GM12878 (cell line): ENCODE measurements around the gene HOXB2. TPM values are rescaled to one million over a fixed set of nuclear protein-coding genes. Genes with fewer than 3 reads are reported as not detected.

Source experiments
- ATAC-seq: fragments of 200-7000 bp; cut with Tn5 transposase; 3 replicates; pipeline ENCODE4 v1.9.1; 2020; ENCODE audit warnings: mild to moderate bottlenecking, moderate library complexity
- BruUV-seq: library from RNA; stranded (reverse); fragments of 400-500 nt; replicated peaks from 2 replicates; lab custom pipeline; 2021; lab: Mats Ljungman, UMichigan
- CTCF ChIA-PET: fragments of 300-600 bp; sonication (Branson Sonifier 250); formaldehyde crosslinking; extraction: SDS; loops from one replicate; lab custom pipeline; 2021; ENCODE audit warnings: inconsistent platforms; lab: Yijun Ruan, JAX
- POLR2A ChIA-PET: fragments of 350-600 bp; formaldehyde crosslinking; extraction: SDS; loops from one replicate; lab custom pipeline; 2021; ENCODE audit warnings: inconsistent platforms; lab: Charles Lee
- RAD21 ChIA-PET: fragments of 300-600 bp; sonication (Branson Sonifier 250); formaldehyde crosslinking; loops from one replicate; lab custom pipeline; 2023; ENCODE audit warnings: antibody characterized with exemption; ENCODE audit not compliant: unreplicated experiment; lab: Charles Lee
- SMC1A ChIA-PET: fragments of 300-600 bp; sonication (Branson Sonifier 250); formaldehyde crosslinking; loops from one replicate; lab custom pipeline; 2023; ENCODE audit not compliant: unreplicated experiment, uncharacterized antibody; lab: Charles Lee
- DNase-seq: peaks from one replicate; pipeline ENCODE4 v3.0.0-alpha.2; 2011; ENCODE audit warnings: low read depth, low spot score
- FAIRE-seq: peaks from 3 replicates; lab custom pipeline; 2011; peaks lifted over from hg19 to GRCh38; lab: Jason Lieb, UNC
- H2AFZ ChIP-seq: 2 replicates; pipeline ENCODE4 v1.6.0; 2011; ENCODE audit warnings: low read depth, low read length, control low read depth; ENCODE audit not compliant: control insufficient read depth
- H3K27ac ChIP-seq: 2 replicates; pipeline ENCODE4 v1.5.1; 2011; ENCODE audit warnings: control low read depth; ENCODE audit not compliant: control insufficient read depth, insufficient read depth
- H3K27me3 ChIP-seq, 2 experiments: replicated peaks in 1 of 2; 2 replicates each; pipeline versions ENCODE4 v1.6.0 to v1.6.1; 2011; ENCODE audit warnings: low read length in 1 of 2; ENCODE audit not compliant: control insufficient read depth in 2 of 2, insufficient read depth in 2 of 2
- H3K36me3 ChIP-seq, 2 experiments: 2 replicates each; pipeline ENCODE4 v1.5.1; 2011; ENCODE audit warnings: low read length in 1 of 2; ENCODE audit not compliant: control insufficient read depth in 2 of 2, insufficient read depth in 2 of 2
- H3K4me1 ChIP-seq: 2 replicates; pipeline ENCODE4 v1.6.1; 2011; ENCODE audit warnings: mild to moderate bottlenecking, low read length, moderate library complexity, mixed read lengths; ENCODE audit not compliant: control insufficient read depth, insufficient read depth
- H3K4me2 ChIP-seq: 2 replicates; pipeline ENCODE4 v1.6.0; 2011; ENCODE audit warnings: control low read depth; ENCODE audit not compliant: control insufficient read depth, insufficient read depth
- H3K4me3 ChIP-seq: fragments of 200-600 bp; sonication (generic); 2 replicates; pipeline ENCODE4 v1.5.1; 2016
- H3K79me2 ChIP-seq: 2 replicates; pipeline ENCODE4 v1.6.0; 2011; ENCODE audit warnings: low read length; ENCODE audit not compliant: control insufficient read depth, insufficient read depth
- H3K9ac ChIP-seq: 2 replicates; pipeline ENCODE4 v1.8.0; 2011; ENCODE audit warnings: low read length, control low read depth, mixed read lengths; ENCODE audit not compliant: control insufficient read depth, insufficient read depth
- H3K9me3 ChIP-seq: replicated peaks from 3 replicates; pipeline ENCODE4 v1.5.1; 2011; ENCODE audit warnings: mild to moderate bottlenecking, low read length; ENCODE audit not compliant: control insufficient read depth, insufficient read depth
- H4K20me1 ChIP-seq: 2 replicates; pipeline ENCODE4 v1.6.0; 2011; ENCODE audit not compliant: control insufficient read depth, insufficient read depth
- CEBPZ ChIP-seq: fragments of 150-350 bp; IDR thresholded peaks from 2 replicates; pipeline ENCODE4 v1.6.1; 2016; ENCODE audit warnings: low read depth, low read length
- MLLT1 ChIP-seq: fragments of 450-650 bp; IDR thresholded peaks from 2 replicates; pipeline ENCODE4 v1.6.1; 2016; ENCODE audit warnings: mild to moderate bottlenecking
- WGBS: methylation state at CpG from one replicate; pipeline ENCODE4 v1.1.6; 2016; ENCODE audit warnings: low lambda C conversion rate; ENCODE audit not compliant: insufficient replicate concordance, insufficient coverage; ENCODE audit errors: missing lambda C conversion rate; 5-methylcytosine and 5-hydroxymethylcytosine counted together
- in situ Hi-C: fragments of 300-500 bp; cut with MboI; formaldehyde crosslinking; loops from 9 replicates; pipeline ENCODE4 v1.14.3; 2018; ENCODE audit warnings: mixed read lengths
- intact Hi-C: fragments of 100-400 bp; cut with micrococcal nuclease; formaldehyde crosslinking; loops from one replicate; pipeline ENCODE4 v1.14.2; 2022; ENCODE audit not compliant: unreplicated experiment
- polyA plus RNA-seq, 11 experiments: library from polyadenylated mRNA; depleted of rRNA in 4 of 11; unstranded in 6 of 11; stranded (reverse) in 5 of 11; fragments of >200 nt; fragmentation: Nextera tagmentation in 4 of 11; fragmentation: Illumina TruSeq in 1 of 11; extraction: Ambion mirVana in 4 of 11; extraction: Trizol in 1 of 11; gene quantifications; 1 replicate in 1 of 11; 2 replicates in 10 of 11; pipeline versions ENCODE4 v1.2.1 to v1.2.3, GENCODE V29; 2011 to 2016; ENCODE audit warnings: inconsistent platforms in 2 of 11, missing spikeins in 2 of 11, low read depth in 1 of 11
- total RNA-seq, 4 experiments: library from RNA; depleted of rRNA in 3 of 4; stranded (reverse); fragments of >200 nt in 3 of 4; fragmentation: Illumina TruSeq in 1 of 4; extraction: Trizol in 1 of 4; gene quantifications; 2 replicates each; pipeline versions ENCODE4 v1.2.1 to v1.2.3, GENCODE V29; 2013 to 2021

HOXB2 gene
- total and polyA plus RNA-seq, 10 of the 15 experiments (the other 5 are each of a cell fraction or from before 2014, with no cell fraction given), result 0.16 to 8.8 (median 2.3) TPM

GRCh38 chr17:48546137-48546923 lies 1.4 kb upstream of the HOXB2 start:
- peaks cover 7% of the 10 kb centered on the region for H3K4me1 ChIP-seq
- H3K27ac ChIP-seq, result no peak overlapping the region
- ChIA-PET SMC1A (interaction anchor here (0.9 to 1.8 kb wide), 6 partner anchors 9 to 194 kb away, joined by 3 to 5 read pairs (median 4); no protein-coding TSS in a partner anchor), CTCF (interaction anchor here (1.1 kb wide), 1 partner anchor 53 kb away, joined by 4 read pairs; no protein-coding TSS in a partner anchor), POLR2A (interaction anchor here (0.6 to 1.7 kb wide), 7 partner anchors 9 to 1124 kb away, joined by 3 to 5 read pairs (median 3); no protein-coding TSS in a partner anchor), RAD21 (interaction anchor here (1.4 kb wide), 1 partner anchor 53 kb away, joined by 4 read pairs; no protein-coding TSS in a partner anchor)
- in situ Hi-C loops (no loop called here), intact Hi-C loops (no loop called here)
- ATAC-seq (no peak), DNase-seq (no peak), FAIRE-seq (no peak)
- no TSS peak for BruUV-seq
- peak; percentile 81 for TF ChIP-seq MLLT1
- no peak for TF ChIP-seq CEBPZ
- no peaks in the 10 kb centered on the region for H4K20me1 ChIP-seq
- H3K9ac ChIP-seq, result no peak overlapping the region; the same call in 1 of the 2 replicates
- peaks cover 0 to 4% of the 10 kb centered on the region in 2 experiments; a peak in 1 of 4 replicates for H3K27me3 ChIP-seq
- 65% methylated on average over 10 of the region's 10 CpGs for WGBS
- H2AFZ ChIP-seq, result no peak overlapping the region
- H3K9me3 ChIP-seq, result no peaks in the 10 kb centered on the region
- H3K4me2 ChIP-seq, result peak overlapping the region; percentile 9; the same call in 1 of the 2 replicates
- peaks cover 9% of the 10 kb centered on the region for H3K79me2 ChIP-seq
- H3K36me3 ChIP-seq, result peaks cover 0 to 6% of the 10 kb centered on the region in 2 experiments; a peak in 2 of 4 replicates
- H3K4me3 ChIP-seq, result no peak overlapping the region
